Sigmoid colon (tissue), 4 donors: ENCODE data around the gene AGR3.

Source experiments
- EP300 ChIP-seq, 4 donors: sonication (generic); formaldehyde crosslinking; IDR thresholded peaks; one replicate each; pipeline ENCODE4 v1.6.1; 2017; ENCODE audit warnings: antibody characterized with exemption in 4 of 4
- POLR2A ChIP-seq, 2 donors: fragments of 450-650 bp; IDR thresholded peaks; one replicate each; pipeline ENCODE4 v1.6.1; 2016; ENCODE audit warnings: antibody characterized with exemption in 2 of 2, mild to moderate bottlenecking in 2 of 2, moderate library complexity in 2 of 2
- POLR2AphosphoS5 ChIP-seq, 4 donors: sonication (generic); formaldehyde crosslinking; IDR thresholded peaks; one replicate each; pipeline ENCODE4 v1.6.1; 2017; ENCODE audit warnings: antibody characterized with exemption in 4 of 4
- TF ChIP-seq, protein P1 (sequence below), 4 experiments: fragments of 450-650 bp in 3 of 4; fragments of 200-600 bp in 1 of 4; IDR thresholded peaks; one replicate each; pipeline ENCODE4 v1.5.1; 2016 to 2019; ENCODE audit warnings: antibody characterized with exemption in 4 of 4, mild to moderate bottlenecking in 3 of 4, moderate library complexity in 2 of 4

DNA sequence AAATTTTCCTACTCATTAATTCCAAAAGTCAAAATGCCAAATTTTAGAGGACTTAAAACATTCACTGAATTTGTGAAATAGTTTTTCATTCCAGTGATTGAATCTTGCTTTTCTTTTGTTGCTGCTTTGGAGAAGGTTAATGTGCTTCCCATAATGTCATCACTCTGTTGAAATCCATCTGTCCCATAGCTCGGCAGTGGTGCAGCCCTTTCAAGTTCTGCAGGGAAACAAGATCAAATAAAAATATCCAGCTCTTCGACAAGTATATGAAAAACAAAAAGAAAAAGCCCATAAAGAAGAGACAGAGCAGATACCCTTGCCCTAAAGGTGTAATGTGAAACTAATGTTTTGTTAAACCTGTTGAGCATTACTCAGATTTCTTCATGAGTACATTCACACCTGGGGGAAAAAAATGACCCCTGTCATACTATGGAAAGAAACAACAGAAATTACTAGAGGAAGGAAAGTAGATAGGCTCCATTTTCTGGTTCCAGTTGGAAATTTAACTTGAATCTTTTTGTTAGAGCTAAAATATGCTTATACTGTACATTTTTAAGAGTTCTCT, 35.1 kb downstream of the AGR3 start:
- TF ChIP-seq, protein P1, sequence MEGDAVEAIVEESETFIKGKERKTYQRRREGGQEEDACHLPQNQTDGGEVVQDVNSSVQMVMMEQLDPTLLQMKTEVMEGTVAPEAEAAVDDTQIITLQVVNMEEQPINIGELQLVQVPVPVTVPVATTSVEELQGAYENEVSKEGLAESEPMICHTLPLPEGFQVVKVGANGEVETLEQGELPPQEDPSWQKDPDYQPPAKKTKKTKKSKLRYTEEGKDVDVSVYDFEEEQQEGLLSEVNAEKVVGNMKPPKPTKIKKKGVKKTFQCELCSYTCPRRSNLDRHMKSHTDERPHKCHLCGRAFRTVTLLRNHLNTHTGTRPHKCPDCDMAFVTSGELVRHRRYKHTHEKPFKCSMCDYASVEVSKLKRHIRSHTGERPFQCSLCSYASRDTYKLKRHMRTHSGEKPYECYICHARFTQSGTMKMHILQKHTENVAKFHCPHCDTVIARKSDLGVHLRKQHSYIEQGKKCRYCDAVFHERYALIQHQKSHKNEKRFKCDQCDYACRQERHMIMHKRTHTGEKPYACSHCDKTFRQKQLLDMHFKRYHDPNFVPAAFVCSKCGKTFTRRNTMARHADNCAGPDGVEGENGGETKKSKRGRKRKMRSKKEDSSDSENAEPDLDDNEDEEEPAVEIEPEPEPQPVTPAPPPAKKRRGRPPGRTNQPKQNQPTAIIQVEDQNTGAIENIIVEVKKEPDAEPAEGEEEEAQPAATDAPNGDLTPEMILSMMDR (IDR thresholded peaks at IDR 0.05) = no peak
- no peak for TF ChIP-seq EP300 (IDR thresholded peaks at IDR 0.05)
- TF ChIP-seq POLR2A (IDR thresholded peaks at IDR 0.05) = no peak
- no peak for TF ChIP-seq POLR2AphosphoS5 (IDR thresholded peaks at IDR 0.05)
